Subcutaneous adipose tissue (tissue), 4 donors: ENCODE measurements around the gene WDFY3. TPM values are rescaled to one million over a fixed set of nuclear protein-coding genes. Genes with fewer than 3 reads are reported as not detected.

Experiments used
- CTCF ChIP-seq: fragments of 450-650 bp; IDR thresholded peaks from one replicate; pipeline ENCODE4 v1.5.1; 2016; ENCODE audit warnings: low read depth, mild to moderate bottlenecking, control low read depth, antibody characterized with exemption, moderate library complexity
- total RNA-seq, 4 donors: library from RNA; depleted of rRNA; stranded (reverse); fragments of >200 nt; gene quantifications; one replicate each; pipeline ENCODE4 v1.1.0, GENCODE V29; 2016

WDFY3 gene
- total RNA-seq, 4 donors from 2014 or later, result 80.3 to 167 (median 146) TPM

GRCh38 chr4:84809946-84810345 is 156.5 kb downstream of the WDFY3 start:
- no peak for TF ChIP-seq CTCF

GRCh38 chr4:84808332-84808731 is 158.2 kb downstream of the WDFY3 start:
- no peak for TF ChIP-seq CTCF

- TF ChIP-seq CTCF, result no peak
Measured at GRCh38 chr4:84804136-84804535, 162.4 kb downstream of the WDFY3 start.

- TF ChIP-seq CTCF, result no peak
Measured at GRCh38 chr4:84803720-84804119, 162.8 kb downstream of the WDFY3 start.

- TF ChIP-seq CTCF, result no peak
Measured at GRCh38 chr4:84803116-84803515, 163.4 kb downstream of the WDFY3 start.

GRCh38 chr4:84800256-84800655 is 166.2 kb downstream of the WDFY3 start:
- no peak for TF ChIP-seq CTCF

GRCh38 chr4:84799318-84799717 is 167.2 kb downstream of the WDFY3 start:
- TF ChIP-seq CTCF, result no peak
